K562 (cell line): ENCODE data around the gene EMC10. TPM values are rescaled to one million over a fixed set of nuclear protein-coding genes. Genes with fewer than 3 reads are reported as not detected.
A peak's percentile ranks its signal among the peaks of the same experiment; 100 is the strongest.

Experiments
- ATAC-seq: fragments of 200-7000 bp; cut with Tn5 transposase; 3 replicates; pipeline ENCODE4 v1.9.1; 2020; ENCODE audit warnings: moderate library complexity
- BruUV-seq: library from RNA; stranded (reverse); fragments of 400-500 nt; replicated peaks from 2 replicates; lab custom pipeline; 2021; lab: Mats Ljungman, UMichigan
- CTCF ChIA-PET: fragments of 300-600 bp; formaldehyde crosslinking; extraction: SDS; loops from one replicate; lab custom pipeline; 2021; ENCODE audit warnings: low intra/inter-chr PET ratio; lab: Yijun Ruan, JAX
- POLR2A ChIA-PET: fragments of 300-600, 350-650 bp; sonication (Branson Sonifier 250); formaldehyde crosslinking; extraction: SDS; loops from one replicate; lab custom pipeline; 2021; ENCODE audit warnings: antibody characterized with exemption, inconsistent platforms; lab: Yijun Ruan, JAX
- DNase-seq, 4 experiments: peaks; one replicate each; pipeline versions ENCODE4 v3.0.0 to v3.0.0-alpha.2; 2011 to 2018; ENCODE audit warnings: low spot score in 3 of 4, mixed read lengths in 3 of 4; ENCODE audit errors: extremely low read depth in 1 of 4
- FAIRE-seq: peaks from 2 replicates; lab custom pipeline; 2011; peaks lifted over from hg19 to GRCh38; lab: Jason Lieb, UNC
- H2AFZ ChIP-seq: 2 replicates; pipeline ENCODE4 v1.6.0; 2011; ENCODE audit warnings: low read depth, low read length, control low read depth, inconsistent platforms
- H3K27ac ChIP-seq: fragments of 200-600 bp; 3 replicates; pipeline ENCODE4 v1.8.0; 2011; ENCODE audit warnings: low read depth, mild to moderate bottlenecking, control low read depth, inconsistent platforms, low read length, moderate library complexity, mixed read lengths; ENCODE audit errors: extremely low read depth
- H3K27me3 ChIP-seq, 2 experiments: fragments of 300-600 bp in 1 of 2; 2 replicates in 1 of 2; 3 replicates in 1 of 2; pipeline versions ENCODE4 v1.6.0 to v1.8.0; 2011; ENCODE audit warnings: inconsistent platforms in 2 of 2, low read length in 2 of 2, mild to moderate bottlenecking in 1 of 2, mixed read lengths in 1 of 2, moderate library complexity in 1 of 2; ENCODE audit not compliant: control insufficient read depth in 2 of 2, insufficient read depth in 2 of 2
- H3K36me3 ChIP-seq: fragments of 300-600 bp; 3 replicates; pipeline ENCODE4 v1.8.0; 2011; ENCODE audit warnings: mild to moderate bottlenecking, low read length, inconsistent platforms; ENCODE audit not compliant: control insufficient read depth, insufficient read depth
- H3K4me1 ChIP-seq, 2 experiments: fragments of 200-600 bp in 1 of 2; replicated peaks in 1 of 2; 2 replicates in 1 of 2; 3 replicates in 1 of 2; pipeline versions ENCODE4 v1.5.1 to v1.8.0; 2011; ENCODE audit warnings: inconsistent platforms in 2 of 2, low read length in 2 of 2, mild to moderate bottlenecking in 1 of 2, mixed read lengths in 1 of 2, moderate library complexity in 1 of 2; ENCODE audit not compliant: control insufficient read depth in 2 of 2, insufficient read depth in 2 of 2
- H3K4me2 ChIP-seq: 2 replicates; pipeline ENCODE4 v1.6.1; 2011; ENCODE audit warnings: low read length, control low read depth, inconsistent platforms, mixed read lengths; ENCODE audit not compliant: insufficient read depth
- H3K4me3 ChIP-seq: fragments of 200-600 bp; sonication (generic), shearing (Covaris generic); 2 replicates; pipeline ENCODE4 v1.5.1; 2016; ENCODE audit warnings: control low read depth, inconsistent platforms
- H3K79me2 ChIP-seq: fragments of 200-600 bp; 3 replicates; pipeline ENCODE4 v1.8.0; 2011; ENCODE audit warnings: low read length, inconsistent platforms; ENCODE audit not compliant: control insufficient read depth, insufficient read depth
- H3K9ac ChIP-seq, 2 experiments: 2 replicates each; pipeline versions ENCODE4 v1.6.0 to v1.6.1; 2011; ENCODE audit warnings: low read depth in 2 of 2, low read length in 2 of 2, control low read depth in 1 of 2, inconsistent platforms in 1 of 2, mild to moderate bottlenecking in 1 of 2, mixed read lengths in 1 of 2; ENCODE audit not compliant: insufficient read depth in 1 of 2
- H3K9me1 ChIP-seq: one replicate; pipeline ENCODE4 v1.6.0; 2011; ENCODE audit warnings: inconsistent platforms, mild to moderate bottlenecking, low read length, moderate library complexity; ENCODE audit not compliant: control insufficient read depth, insufficient read depth
- H3K9me3 ChIP-seq: replicated peaks from 2 replicates; pipeline ENCODE4 v1.5.1; 2011; ENCODE audit warnings: low read depth, low read length, inconsistent platforms; ENCODE audit not compliant: control insufficient read depth, insufficient read depth
- H4K20me1 ChIP-seq: replicated peaks from 2 replicates; pipeline ENCODE4 v1.6.1; 2011; ENCODE audit warnings: low read length, inconsistent platforms, mixed read lengths; ENCODE audit not compliant: control insufficient read depth, insufficient read depth
- COPS2 ChIP-seq: fragments of 450-650 bp; conservative IDR thresholded peaks from 2 replicates; pipeline ENCODE4 v1.6.1; 2016; ENCODE audit warnings: mild to moderate bottlenecking, moderate library complexity
- POLR2G ChIP-seq: fragments of 200-400 bp; formaldehyde crosslinking; IDR thresholded peaks from 2 replicates; pipeline ENCODE4 v1.6.1; 2017; ENCODE audit warnings: low read depth, mild to moderate bottlenecking, antibody characterized with exemption, low read length, moderate library complexity
- SREBF1 ChIP-seq: fragments of 150-350 bp; IDR thresholded peaks from 2 replicates; pipeline ENCODE4 v1.6.1; 2014; ENCODE audit warnings: antibody characterized with exemption, low read depth, low read length, borderline replicate concordance
- ZKSCAN8 ChIP-seq: fragments of 200-800 bp; sonication (Bioruptor generic); IDR thresholded peaks from 2 replicates; pipeline ENCODE4 v1.6.1; 2016; ENCODE audit warnings: missing genetic modification characterization, missing compliant biosample characterization
- ZNF263 ChIP-seq: sonication (generic); formaldehyde crosslinking; IDR thresholded peaks from 2 replicates; pipeline ENCODE4 v1.8.0; 2022; ENCODE audit warnings: mild to moderate bottlenecking, missing genetic modification reagents, borderline replicate concordance
- ZNF584 ChIP-seq: fragments of 200-800 bp; sonication (Bioruptor generic); IDR thresholded peaks from 2 replicates; pipeline ENCODE4 v1.6.1; 2016; ENCODE audit warnings: low read depth, mild to moderate bottlenecking, missing genetic modification characterization, missing compliant biosample characterization
- ZNF77 ChIP-seq: fragments of 250-450 bp; sonication (Bioruptor Pico); IDR thresholded peaks from 2 replicates; pipeline ENCODE4 v1.5.0; 2020
- WGBS: fragments of 100-300 bp; shearing (Covaris generic); methylation state at CpG from one replicate; pipeline ENCODE4 v1.1.6; 2016; ENCODE audit warnings: low coverage, mixed read lengths; ENCODE audit not compliant: insufficient coverage; ENCODE audit errors: missing lambda C conversion rate; 5-methylcytosine and 5-hydroxymethylcytosine counted together
- in situ Hi-C: fragments of 300-500 bp; cut with MboI; formaldehyde crosslinking; loops from 4 replicates; pipeline ENCODE4 v1.15.0; 2018; ENCODE audit warnings: inconsistent platforms, mixed read lengths
- intact Hi-C: fragments of 100-400 bp; cut with micrococcal nuclease; formaldehyde crosslinking; loops from 2 replicates; pipeline ENCODE4 v1.14.2; 2022
- polyA plus RNA-seq, 8 experiments: library from polyadenylated mRNA; depleted of rRNA in 4 of 8; stranded (reverse) in 5 of 8; unstranded in 3 of 8; fragments of >200 nt; fragmentation: Nextera tagmentation in 2 of 8; fragmentation: Illumina TruSeq in 1 of 8; extraction: Ambion mirVana in 2 of 8; extraction: Trizol in 1 of 8; gene quantifications; 2 replicates each; pipeline versions ENCODE4 v1.2.1 to v1.2.3, GENCODE V29; 2011 to 2014; ENCODE audit warnings: inconsistent platforms in 1 of 8, missing spikeins in 1 of 8
- total RNA-seq, 7 experiments: library from RNA; depleted of rRNA in 6 of 7; stranded (reverse); fragments of >200 nt in 6 of 7; fragmentation: Illumina TruSeq in 2 of 7; extraction: Trizol in 2 of 7; gene quantifications; 2 replicates each; pipeline versions ENCODE4 v1.2.1 to v1.2.3, GENCODE V29; 2011 to 2021; ENCODE audit warnings: low replicate concordance in 1 of 7
- TF ChIP-seq, protein P1 (sequence below): fragments of 450-650 bp; formaldehyde crosslinking; IDR thresholded peaks from 2 replicates; pipeline ENCODE4 v1.4.0; 2020; ENCODE audit warnings: mild to moderate bottlenecking
- TF ChIP-seq, protein P2 (sequence below): sonication (generic); formaldehyde crosslinking; IDR thresholded peaks from 2 replicates; pipeline ENCODE4 v1.8.0; 2022; ENCODE audit warnings: missing genetic modification reagents, mild to moderate bottlenecking, moderate library complexity, borderline replicate concordance

The EMC10 gene
- total and polyA plus RNA-seq, 9 of the 15 experiments (the other 6 are each of a cell fraction or from before 2014, with no cell fraction given), result 1.4 to 46.0 (median 13.1) TPM

DNA sequence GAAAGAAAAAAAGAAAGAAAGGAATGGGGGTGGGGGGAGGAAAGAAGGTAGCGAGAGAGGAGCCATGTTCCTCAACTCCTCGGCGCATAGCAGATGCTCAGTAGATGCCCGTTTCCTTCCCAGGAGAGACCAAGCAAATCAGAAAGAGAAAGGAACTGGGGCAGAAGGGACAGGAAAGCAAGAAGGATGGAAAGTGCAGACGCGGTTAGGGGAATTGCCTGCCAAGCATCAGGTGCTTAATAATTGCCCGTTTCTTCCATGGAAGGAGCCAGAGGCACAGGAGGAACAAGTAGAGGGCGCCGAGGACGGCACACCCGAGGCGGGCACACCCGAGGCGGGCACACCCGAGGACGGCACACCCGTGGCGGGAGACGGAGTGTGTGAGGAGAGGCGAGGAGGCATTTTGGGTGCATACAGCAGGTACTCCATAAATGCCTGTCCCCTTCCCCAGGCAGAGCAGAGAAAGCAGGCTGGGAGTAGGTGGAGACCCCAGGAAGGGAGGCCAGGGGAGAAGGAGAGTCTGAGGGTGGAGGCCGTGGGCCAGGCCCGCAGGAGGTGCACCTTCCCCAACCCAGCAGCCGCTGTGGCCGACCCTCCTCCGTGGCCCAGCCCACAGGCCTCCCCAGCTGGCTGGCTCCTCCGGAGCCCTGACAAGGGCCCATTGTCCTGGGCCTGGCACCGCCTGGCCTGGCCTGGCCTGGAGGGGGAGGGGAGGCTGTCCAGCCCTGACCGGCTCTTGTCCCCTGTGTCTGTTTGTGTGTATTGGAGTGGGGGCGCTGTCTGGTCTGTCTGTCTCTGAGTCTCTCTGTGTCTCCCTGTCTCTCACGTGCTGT is 20.1 kb downstream of the EMC10 start:
- ATAC-seq (peak; percentile 46), FAIRE-seq (no peak)
- CTCF ChIA-PET, result no interaction called here
- POLR2A ChIA-PET, result no interaction called here
- H3K27me3 ChIP-seq, result peaks cover 0 to 6% of the 10 kb centered on the region in 2 experiments; a peak in 1 of 5 replicates
- WGBS, result 64% methylated on average over 16 of the region's 30 CpGs
- H3K36me3 ChIP-seq, result no peaks in the 10 kb centered on the region
- in situ Hi-C loops, result no loop called here
- no TSS peak for BruUV-seq
- H3K4me3 ChIP-seq, result no peak overlapping the region
- TF ChIP-seq ZNF263 (CRISPR knock-in tag) (0 out of 2 replicates have a peak, but pooled peaks have one; percentile 9), ZKSCAN8 (CRISPR knock-in tag) (peak; percentile 96), ZNF77 (no peak), COPS2 (no peak), POLR2G (0 out of 2 replicates have a peak, but pooled peaks have one; percentile 19), SREBF1 (no peak), ZNF584 (CRISPR knock-in tag) (no peak)
- TF ChIP-seq, protein P1, sequence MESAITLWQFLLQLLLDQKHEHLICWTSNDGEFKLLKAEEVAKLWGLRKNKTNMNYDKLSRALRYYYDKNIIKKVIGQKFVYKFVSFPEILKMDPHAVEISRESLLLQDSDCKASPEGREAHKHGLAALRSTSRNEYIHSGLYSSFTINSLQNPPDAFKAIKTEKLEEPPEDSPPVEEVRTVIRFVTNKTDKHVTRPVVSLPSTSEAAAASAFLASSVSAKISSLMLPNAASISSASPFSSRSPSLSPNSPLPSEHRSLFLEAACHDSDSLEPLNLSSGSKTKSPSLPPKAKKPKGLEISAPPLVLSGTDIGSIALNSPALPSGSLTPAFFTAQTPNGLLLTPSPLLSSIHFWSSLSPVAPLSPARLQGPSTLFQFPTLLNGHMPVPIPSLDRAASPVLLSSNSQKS (CRISPR knock-in tag), result no peak
- TF ChIP-seq, protein P2, sequence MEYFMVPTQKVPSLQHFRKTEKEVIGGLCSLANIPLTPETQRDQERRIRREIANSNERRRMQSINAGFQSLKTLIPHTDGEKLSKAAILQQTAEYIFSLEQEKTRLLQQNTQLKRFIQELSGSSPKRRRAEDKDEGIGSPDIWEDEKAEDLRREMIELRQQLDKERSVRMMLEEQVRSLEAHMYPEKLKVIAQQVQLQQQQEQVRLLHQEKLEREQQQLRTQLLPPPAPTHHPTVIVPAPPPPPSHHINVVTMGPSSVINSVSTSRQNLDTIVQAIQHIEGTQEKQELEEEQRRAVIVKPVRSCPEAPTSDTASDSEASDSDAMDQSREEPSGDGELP, result peak; percentile 53; the same call in 1 of the 2 replicates
- TF ChIP-seq, all 486 proteins: peak for 4
- Histone ChIP-seq H2AFZ (no peak overlapping the region), H4K20me1 (no peaks in the 10 kb centered on the region), H3K9me1 (no peaks in the 10 kb centered on the region), H3K4me2 (no peak overlapping the region), H3K9me3 (no peaks in the 10 kb centered on the region), H3K79me2 (no peaks in the 10 kb centered on the region), H3K4me1 (peaks cover 3 to 31% of the 10 kb centered on the region in 2 experiments; a peak in 4 of 5 replicates), H3K9ac (no peak overlapping the region; a peak in 1 of 4 replicates), H3K27ac (no peak overlapping the region)
- no peak for DNase-seq
- intact Hi-C loops, result no loop called here
